GM12878 (cell line): ENCODE results near the gene RCN1. TPM values are rescaled to one million over a fixed set of nuclear protein-coding genes. Genes with fewer than 3 reads are reported as not detected.

Experiments used
- ATAC-seq: fragments of 200-7000 bp; cut with Tn5 transposase; 3 replicates; pipeline ENCODE4 v1.9.1; 2020; ENCODE audit warnings: mild to moderate bottlenecking, moderate library complexity
- Bru-seq: library from RNA; stranded (reverse); fragments of 400-500 nt; gene quantifications from one replicate; lab custom pipeline; 2021; lab: Mats Ljungman, UMichigan
- BruChase-seq, 2 experiments: library from RNA; stranded (reverse); fragments of 400-500 nt; gene quantifications; one replicate each; lab custom pipeline; 2021; lab: Mats Ljungman, UMichigan
- BruUV-seq: library from RNA; stranded (reverse); fragments of 400-500 nt; replicated peaks from 2 replicates; lab custom pipeline; 2021; lab: Mats Ljungman, UMichigan
- CTCF ChIA-PET: fragments of 300-600 bp; sonication (Branson Sonifier 250); formaldehyde crosslinking; extraction: SDS; loops from one replicate; lab custom pipeline; 2021; ENCODE audit warnings: inconsistent platforms; lab: Yijun Ruan, JAX
- POLR2A ChIA-PET: fragments of 350-600 bp; formaldehyde crosslinking; extraction: SDS; loops from one replicate; lab custom pipeline; 2021; ENCODE audit warnings: inconsistent platforms; lab: Charles Lee
- RAD21 ChIA-PET: fragments of 300-600 bp; sonication (Branson Sonifier 250); formaldehyde crosslinking; loops from one replicate; lab custom pipeline; 2023; ENCODE audit warnings: antibody characterized with exemption; ENCODE audit not compliant: unreplicated experiment; lab: Charles Lee
- SMC1A ChIA-PET: fragments of 300-600 bp; sonication (Branson Sonifier 250); formaldehyde crosslinking; loops from one replicate; lab custom pipeline; 2023; ENCODE audit not compliant: unreplicated experiment, uncharacterized antibody; lab: Charles Lee
- DNase-seq: peaks from one replicate; pipeline ENCODE4 v3.0.0-alpha.2; 2011; ENCODE audit warnings: low read depth, low spot score
- FAIRE-seq: peaks from 3 replicates; lab custom pipeline; 2011; peaks lifted over from hg19 to GRCh38; lab: Jason Lieb, UNC
- H2AFZ ChIP-seq: 2 replicates; pipeline ENCODE4 v1.6.0; 2011; ENCODE audit warnings: low read depth, low read length, control low read depth; ENCODE audit not compliant: control insufficient read depth
- H3K27ac ChIP-seq: 2 replicates; pipeline ENCODE4 v1.5.1; 2011; ENCODE audit warnings: control low read depth; ENCODE audit not compliant: control insufficient read depth, insufficient read depth
- H3K27me3 ChIP-seq, 2 experiments: replicated peaks in 1 of 2; 2 replicates each; pipeline versions ENCODE4 v1.6.0 to v1.6.1; 2011; ENCODE audit warnings: low read length in 1 of 2; ENCODE audit not compliant: control insufficient read depth in 2 of 2, insufficient read depth in 2 of 2
- H3K36me3 ChIP-seq, 2 experiments: 2 replicates each; pipeline ENCODE4 v1.5.1; 2011; ENCODE audit warnings: low read length in 1 of 2; ENCODE audit not compliant: control insufficient read depth in 2 of 2, insufficient read depth in 2 of 2
- H3K4me1 ChIP-seq: 2 replicates; pipeline ENCODE4 v1.6.1; 2011; ENCODE audit warnings: mild to moderate bottlenecking, low read length, moderate library complexity, mixed read lengths; ENCODE audit not compliant: control insufficient read depth, insufficient read depth
- H3K4me2 ChIP-seq: 2 replicates; pipeline ENCODE4 v1.6.0; 2011; ENCODE audit warnings: control low read depth; ENCODE audit not compliant: control insufficient read depth, insufficient read depth
- H3K4me3 ChIP-seq: fragments of 200-600 bp; sonication (generic); 2 replicates; pipeline ENCODE4 v1.5.1; 2016
- H3K79me2 ChIP-seq: 2 replicates; pipeline ENCODE4 v1.6.0; 2011; ENCODE audit warnings: low read length; ENCODE audit not compliant: control insufficient read depth, insufficient read depth
- H3K9ac ChIP-seq: 2 replicates; pipeline ENCODE4 v1.8.0; 2011; ENCODE audit warnings: low read length, control low read depth, mixed read lengths; ENCODE audit not compliant: control insufficient read depth, insufficient read depth
- H3K9me3 ChIP-seq: replicated peaks from 3 replicates; pipeline ENCODE4 v1.5.1; 2011; ENCODE audit warnings: mild to moderate bottlenecking, low read length; ENCODE audit not compliant: control insufficient read depth, insufficient read depth
- H4K20me1 ChIP-seq: 2 replicates; pipeline ENCODE4 v1.6.0; 2011; ENCODE audit not compliant: control insufficient read depth, insufficient read depth
- BACH1 ChIP-seq: fragments of 450-650 bp; IDR thresholded peaks from 2 replicates; pipeline ENCODE4 v1.6.1; 2017; ENCODE audit warnings: mild to moderate bottlenecking, borderline replicate concordance
- DPF2 ChIP-seq: fragments of 450-650 bp; IDR thresholded peaks from 2 replicates; pipeline ENCODE4 v1.6.1; 2017; ENCODE audit warnings: mild to moderate bottlenecking
- EGR1 ChIP-seq, 2 experiments: IDR thresholded peaks; 1 replicate in 1 of 2; 2 replicates in 1 of 2; pipeline ENCODE4 v1.6.1; 2011 to 2012; ENCODE audit warnings: low read depth in 2 of 2, low read length in 2 of 2, borderline replicate concordance in 1 of 2, mild to moderate bottlenecking in 1 of 2, moderate library complexity in 1 of 2
- GABPA ChIP-seq: IDR thresholded peaks from 2 replicates; pipeline ENCODE4 v1.6.1; 2014; ENCODE audit warnings: antibody characterized with exemption, low read depth, mild to moderate bottlenecking, inconsistent platforms
- IKZF2 ChIP-seq, 2 experiments: fragments of 450-650 bp; IDR thresholded peaks; 2 replicates each; pipeline ENCODE4 v1.6.1; 2017; ENCODE audit warnings: mild to moderate bottlenecking in 2 of 2, moderate library complexity in 2 of 2
- RAD21 ChIP-seq: IDR thresholded peaks from 2 replicates; pipeline ENCODE4 v1.6.1; 2011; ENCODE audit warnings: mild to moderate bottlenecking, low read depth, low read length, moderate library complexity; ENCODE audit not compliant: insufficient read depth
- REST ChIP-seq: IDR thresholded peaks from 2 replicates; pipeline ENCODE4 v1.6.1; 2012; ENCODE audit warnings: mild to moderate bottlenecking, low read depth, low read length
- SMARCA5 ChIP-seq: fragments of 450-650 bp; IDR thresholded peaks from 2 replicates; pipeline ENCODE4 v1.6.1; 2017; ENCODE audit warnings: mild to moderate bottlenecking
- ZBTB4 ChIP-seq: fragments of 450-650 bp; formaldehyde crosslinking; IDR thresholded peaks from 2 replicates; pipeline ENCODE4 v1.4.0; 2022; ENCODE audit warnings: mild to moderate bottlenecking, moderate library complexity
- ZNF24 ChIP-seq: fragments of 450-650 bp; IDR thresholded peaks from 2 replicates; pipeline ENCODE4 v1.6.1; 2017; ENCODE audit warnings: antibody characterized with exemption, mild to moderate bottlenecking
- WGBS: methylation state at CpG from one replicate; pipeline ENCODE4 v1.1.6; 2016; ENCODE audit warnings: low lambda C conversion rate; ENCODE audit not compliant: insufficient replicate concordance, insufficient coverage; ENCODE audit errors: missing lambda C conversion rate; 5-methylcytosine and 5-hydroxymethylcytosine counted together
- in situ Hi-C: fragments of 300-500 bp; cut with MboI; formaldehyde crosslinking; loops from 9 replicates; pipeline ENCODE4 v1.14.3; 2018; ENCODE audit warnings: mixed read lengths
- intact Hi-C: fragments of 100-400 bp; cut with micrococcal nuclease; formaldehyde crosslinking; loops from one replicate; pipeline ENCODE4 v1.14.2; 2022; ENCODE audit not compliant: unreplicated experiment
- long read RNA-seq, 2 experiments: library from polyadenylated mRNA; unstranded; transcript quantifications; one replicate each; pipeline ENCODE4 v2.0.0, GENCODE V29; 2019 to 2020
- polyA minus RNA-seq, 3 experiments: library from RNA; depleted of rRNA, polyadenylated mRNA; stranded (reverse); fragments of >200 nt; gene quantifications; 2 replicates each; pipeline ENCODE4 v1.2.3, GENCODE V29; 2011
- polyA plus RNA-seq, 11 experiments: library from polyadenylated mRNA; depleted of rRNA in 4 of 11; unstranded in 6 of 11; stranded (reverse) in 5 of 11; fragments of >200 nt; fragmentation: Nextera tagmentation in 4 of 11; fragmentation: Illumina TruSeq in 1 of 11; extraction: Ambion mirVana in 4 of 11; extraction: Trizol in 1 of 11; gene quantifications; 1 replicate in 1 of 11; 2 replicates in 10 of 11; pipeline versions ENCODE4 v1.2.1 to v1.2.3, GENCODE V29; 2011 to 2016; ENCODE audit warnings: inconsistent platforms in 2 of 11, missing spikeins in 2 of 11, low read depth in 1 of 11
- total RNA-seq, 4 experiments: library from RNA; depleted of rRNA in 3 of 4; stranded (reverse); fragments of >200 nt in 3 of 4; fragmentation: Illumina TruSeq in 1 of 4; extraction: Trizol in 1 of 4; gene quantifications; 2 replicates each; pipeline versions ENCODE4 v1.2.1 to v1.2.3, GENCODE V29; 2013 to 2021

Gene RCN1
- 72.5 and 78.0 TPM in 2 replicates for total RNA-seq (2013; cell fraction: nucleolus; rRNA removed)
- 50.2 and 54.7 TPM in 2 replicates for total RNA-seq (2014; rRNA removed)
- 61.1 and 61.5 TPM in 2 replicates for total RNA-seq (2014; rRNA removed; fragmentation: Illumina TruSeq; extraction: Trizol)
- 51.2 and 52.8 TPM in 2 replicates for total RNA-seq (2021)
- polyA plus RNA-seq (2011; ENCODE audit: low read depth) = 35.9 TPM
- polyA plus RNA-seq (2011; rRNA removed) = 73.1 and 103 TPM in 2 replicates
- polyA plus RNA-seq (2011; cell fraction: cytosol; rRNA removed) = 25.5 and 27.0 TPM in 2 replicates
- 42.9 and 49.0 TPM in 2 replicates for polyA plus RNA-seq (2011; cell fraction: nucleus; rRNA removed)
- polyA plus RNA-seq (2012) = 50.1 and 52.4 TPM in 2 replicates
- 62.5 and 86.8 TPM in 2 replicates for polyA plus RNA-seq (2014; fragmentation: Illumina TruSeq; extraction: Trizol)
- 10 to 100 TPM; 17.6 to 37.4 TPM for polyA plus RNA-seq (2014; fragmentation: Nextera tagmentation; extraction: Ambion mirVana)
- 44.1 and 49.5 TPM in 2 replicates for polyA plus RNA-seq (2014; rRNA removed)
- 10 to 100 TPM; 70.9 to 76.7 TPM for polyA plus RNA-seq (2016; fragmentation: Nextera tagmentation; extraction: Ambion mirVana)
- polyA minus RNA-seq (2011; rRNA and poly(A)+ RNA removed) = 24.5 and 33.3 TPM in 2 replicates
- polyA minus RNA-seq (2011; cell fraction: cytosol; rRNA and poly(A)+ RNA removed) = 19.1 and 21.6 TPM in 2 replicates
- polyA minus RNA-seq (2011; cell fraction: nucleus; rRNA and poly(A)+ RNA removed) = 18.5 and 26.6 TPM in 2 replicates
- Bru-seq, nascent RNA = percentile 95 among the genes with signal in this experiment
- BruChase-seq, experiment 1, labeled RNA remaining after a 6-hour chase = percentile 99 among the genes with signal in this experiment
- BruChase-seq, experiment 2, labeled RNA remaining after a 2-hour chase = percentile 99 among the genes with signal in this experiment
- long read RNA-seq, experiment 1, transcript RCN1-201 (6 exons, 2,572 nt) = major isoform, 79 of 84 reads
- long read RNA-seq, experiment 1, partial matches to known transcripts = 0 of 84 reads
- long read RNA-seq, experiment 1, other reads (novel, unspliced or antisense) = 4 of 84 reads
- long read RNA-seq, experiment 2, transcript RCN1-207 (5 exons, 2,416 nt) = minor isoform, 7 of 505 reads
- long read RNA-seq, experiment 2, transcript RCN1-201 (6 exons, 2,572 nt) = major isoform, 483 of 505 reads
- long read RNA-seq, experiment 2, transcript RCN1-204 (2 exons, 2,653 nt) = minor isoform, 10 of 505 reads
- long read RNA-seq, experiment 2, partial matches to known transcripts = 2 of 505 reads
- long read RNA-seq, experiment 2, other reads (novel, unspliced or antisense) = 3 of 505 reads

- Histone ChIP-seq H3K9me3 (no peaks in the 10 kb centered on the region; the same call in 2 of the 3 replicates), H4K20me1 (no peaks in the 10 kb centered on the region), H3K4me2 (peak within 1 kb of the TSS; percentile 91), H2AFZ (peak within 1 kb of the TSS; percentile 76), H3K4me1 (peaks cover 13% of the 10 kb centered on the region), H3K9ac (peak within 1 kb of the TSS; percentile 94), H3K4me3 (peak within 1 kb of the TSS; percentile 94), H3K36me3 (0 out of 4 replicates have a peak, but pooled peaks cover 0 to 2% of the 10 kb centered on the region in 2 experiments), H3K27me3 (no peaks in the 10 kb centered on the region), H3K27ac (peak within 1 kb of the TSS; percentile 95), H3K79me2 (peaks cover 53% of the 10 kb centered on the region)
- POLR2A ChIA-PET = interaction anchor here (1.1 to 2.4 kb wide), 4 partner anchors 13 to 58 kb away, joined by 4 to 11 read pairs (median 7); no protein-coding TSS in a partner anchor
- SMC1A ChIA-PET = interaction anchor here (0.7 to 1.5 kb wide), 3 partner anchors 16 to 92 kb away, joined by 3 to 8 read pairs (median 4); no protein-coding TSS in a partner anchor
- CTCF ChIA-PET = interaction anchor here (1.5 kb wide), 1 partner anchor 83 kb away, joined by 3 read pairs; no protein-coding TSS in a partner anchor
- in situ Hi-C loops (loop anchor here (25.0 kb wide), 1 partner anchor 1753 kb away; no protein-coding TSS in a partner anchor), intact Hi-C loops (no loop called here)
- RAD21 ChIA-PET = interaction anchor here (0.8 to 1.3 kb wide), 3 partner anchors 16 to 88 kb away, joined by 3 to 4 read pairs (median 3); no protein-coding TSS in a partner anchor
- 8% methylated on average over 67 of the region's 79 CpGs for WGBS
- FAIRE-seq = no peak
- peak; percentile 80 for ATAC-seq
- BruUV-seq = TSS peak; percentile 76
- no peak for DNase-seq
- TF ChIP-seq ZNF24 = 0 out of 2 replicates have a peak, but pooled peaks have one; percentile 43
- peak in 1 of 2 experiments; percentile 31; a peak in 1 of 3 replicates for TF ChIP-seq EGR1 (IDR thresholded peaks at IDR 0.05; ENCODE audit: borderline replicate concordance in 1 of 2, low read depth in 2 of 2, low read length in 2 of 2)
- TF ChIP-seq REST = no peak
- peak; percentile 72 for TF ChIP-seq DPF2
- no peak for TF ChIP-seq GABPA
- TF ChIP-seq RAD21 = no peak
- peak; percentile 38 for TF ChIP-seq SMARCA5
- peak; percentile 22 to 36; a peak in 2 of 4 replicates for TF ChIP-seq IKZF2 (IDR thresholded peaks at IDR 0.05)
- no peak for TF ChIP-seq BACH1
- no peak for TF ChIP-seq ZBTB4 (CRISPR knock-in tag)
These were observed at the start of gene RCN1 for GRCh38 chr11:32090545-32091370. Gene RCN1 (plus strand): TSS chr11:32091074. CDS start chr11:32091197, 123 bp downstream.
